Measurements from ENCODE around the gene POLR2B.

The POLR2B gene

GRCh38 chr4:57070461-57070860, 91.8 kb downstream of the POLR2B start:
- no peaks in the 10 kb centered on the region for H3K27me3 ChIP-seq (ENCODE audit: control insufficient read depth, insufficient read depth, low read length)
- H3K9ac ChIP-seq (ENCODE audit: low read length) = no peak overlapping the region
- H3K9me3 ChIP-seq (ENCODE audit: control insufficient read depth, insufficient read depth, low read depth, low read length) = no peaks in the 10 kb centered on the region
- no peak overlapping the region for H3K4me3 ChIP-seq (ENCODE audit: low read depth, low read length)
- no peaks in the 10 kb centered on the region for H3K4me1 ChIP-seq (ENCODE audit: control insufficient read depth, insufficient read depth, low read length)
- no peak overlapping the region for H3K27ac ChIP-seq (ENCODE audit: low read depth, low read length)
- no peaks in the 10 kb centered on the region for H3K36me3 ChIP-seq (ENCODE audit: control insufficient read depth, insufficient read depth, low read length)

GRCh38 chr4:57071326-57071725, 92.6 kb downstream of the POLR2B start:
- Histone ChIP-seq H3K4me3 (ENCODE audit: low read depth, low read length) (no peak overlapping the region), H3K36me3 (ENCODE audit: control insufficient read depth, insufficient read depth, low read length) (no peaks in the 10 kb centered on the region), H3K27ac (ENCODE audit: low read depth, low read length) (no peak overlapping the region), H3K27me3 (ENCODE audit: control insufficient read depth, insufficient read depth, low read length) (no peaks in the 10 kb centered on the region), H3K9ac (ENCODE audit: low read length) (no peak overlapping the region), H3K4me1 (ENCODE audit: control insufficient read depth, insufficient read depth, low read length) (no peaks in the 10 kb centered on the region), H3K9me3 (ENCODE audit: control insufficient read depth, insufficient read depth, low read depth, low read length) (no peaks in the 10 kb centered on the region)

- H3K27me3 ChIP-seq (ENCODE audit: control insufficient read depth, insufficient read depth, low read length) = no peaks in the 10 kb centered on the region
- no peaks in the 10 kb centered on the region for H3K36me3 ChIP-seq (ENCODE audit: control insufficient read depth, insufficient read depth, low read length)
- no peak overlapping the region for H3K27ac ChIP-seq (ENCODE audit: low read depth, low read length)
- no peak overlapping the region for H3K4me3 ChIP-seq (ENCODE audit: low read depth, low read length)
- peaks cover 8% of the 10 kb centered on the region for H3K4me1 ChIP-seq (ENCODE audit: control insufficient read depth, insufficient read depth, low read length)
- H3K9me3 ChIP-seq (ENCODE audit: control insufficient read depth, insufficient read depth, low read depth, low read length) = no peaks in the 10 kb centered on the region
- no peak overlapping the region for H3K9ac ChIP-seq (ENCODE audit: low read length)
Observed at GRCh38 chr4:57073559-57073958, 94.9 kb downstream of the POLR2B start.

GRCh38 chr4:57074744-57075143, 96.0 kb downstream of the POLR2B start:
- Histone ChIP-seq H3K4me1 (ENCODE audit: control insufficient read depth, insufficient read depth, low read length) (peaks cover 19% of the 10 kb centered on the region), H3K27ac (ENCODE audit: low read depth, low read length) (no peak overlapping the region), H3K9me3 (ENCODE audit: control insufficient read depth, insufficient read depth, low read depth, low read length) (no peaks in the 10 kb centered on the region), H3K27me3 (ENCODE audit: control insufficient read depth, insufficient read depth, low read length) (no peaks in the 10 kb centered on the region), H3K9ac (ENCODE audit: low read length) (no peak overlapping the region), H3K36me3 (ENCODE audit: control insufficient read depth, insufficient read depth, low read length) (no peaks in the 10 kb centered on the region), H3K4me3 (ENCODE audit: low read depth, low read length) (no peak overlapping the region)

- H3K27me3 ChIP-seq (ENCODE audit: control insufficient read depth, insufficient read depth, low read length) = no peaks in the 10 kb centered on the region
- H3K27ac ChIP-seq (ENCODE audit: low read depth, low read length) = no peak overlapping the region
- no peaks in the 10 kb centered on the region for H3K36me3 ChIP-seq (ENCODE audit: control insufficient read depth, insufficient read depth, low read length)
- H3K4me3 ChIP-seq (ENCODE audit: low read depth, low read length) = no peak overlapping the region
- no peaks in the 10 kb centered on the region for H3K9me3 ChIP-seq (ENCODE audit: control insufficient read depth, insufficient read depth, low read depth, low read length)
- H3K4me1 ChIP-seq (ENCODE audit: control insufficient read depth, insufficient read depth, low read length) = peaks cover 23% of the 10 kb centered on the region
- H3K9ac ChIP-seq (ENCODE audit: low read length) = no peak overlapping the region
Observed at GRCh38 chr4:57075367-57075766, 96.7 kb downstream of the POLR2B start.

- Histone ChIP-seq H3K4me3 (ENCODE audit: low read depth, low read length) (no peak overlapping the region), H3K9ac (ENCODE audit: low read length) (no peak overlapping the region), H3K27ac (ENCODE audit: low read depth, low read length) (no peak overlapping the region), H3K9me3 (ENCODE audit: control insufficient read depth, insufficient read depth, low read depth, low read length) (no peaks in the 10 kb centered on the region), H3K4me1 (ENCODE audit: control insufficient read depth, insufficient read depth, low read length) (peaks cover 36% of the 10 kb centered on the region), H3K27me3 (ENCODE audit: control insufficient read depth, insufficient read depth, low read length) (no peaks in the 10 kb centered on the region), H3K36me3 (ENCODE audit: control insufficient read depth, insufficient read depth, low read length) (no peaks in the 10 kb centered on the region)
Observed at GRCh38 chr4:57076646-57077045, 98.0 kb downstream of the POLR2B start.

- H3K36me3 ChIP-seq (ENCODE audit: control insufficient read depth, insufficient read depth, low read length) = no peaks in the 10 kb centered on the region
- H3K9me3 ChIP-seq (ENCODE audit: control insufficient read depth, insufficient read depth, low read depth, low read length) = no peaks in the 10 kb centered on the region
- no peak overlapping the region for H3K4me3 ChIP-seq (ENCODE audit: low read depth, low read length)
- H3K27me3 ChIP-seq (ENCODE audit: control insufficient read depth, insufficient read depth, low read length) = no peaks in the 10 kb centered on the region
- peaks cover 42% of the 10 kb centered on the region for H3K4me1 ChIP-seq (ENCODE audit: control insufficient read depth, insufficient read depth, low read length)
- H3K9ac ChIP-seq (ENCODE audit: low read length) = peak overlapping the region; percentile 82
- H3K27ac ChIP-seq (ENCODE audit: low read depth, low read length) = peak overlapping the region; percentile 75
Observed at GRCh38 chr4:57077550-57078343, 99.1 kb downstream of the POLR2B start.

GRCh38 chr4:57078685-57079521, 100.2 kb downstream of the POLR2B start:
- Histone ChIP-seq H3K9me3 (ENCODE audit: control insufficient read depth, insufficient read depth, low read depth, low read length) (no peaks in the 10 kb centered on the region), H3K9ac (ENCODE audit: low read length) (peak overlapping the region; percentile 82), H3K4me1 (ENCODE audit: control insufficient read depth, insufficient read depth, low read length) (peaks cover 42% of the 10 kb centered on the region), H3K27ac (ENCODE audit: low read depth, low read length) (peak overlapping the region; percentile 75), H3K27me3 (ENCODE audit: control insufficient read depth, insufficient read depth, low read length) (no peaks in the 10 kb centered on the region), H3K36me3 (ENCODE audit: control insufficient read depth, insufficient read depth, low read length) (no peaks in the 10 kb centered on the region), H3K4me3 (ENCODE audit: low read depth, low read length) (peak overlapping the region; percentile 19; the same call in 1 of the 2 replicates)

Measured in HUES6 (cell line).